ENCODE data around the gene SH2B3. TPM values are rescaled to one million over a fixed set of nuclear protein-coding genes. Genes with fewer than 3 reads are reported as not detected.

Gene SH2B3
- total RNA-seq, 1 donor: 27.8 TPM

GRCh38 chr12:111405149-111405858 lies 419 bp upstream of the SH2B3 start:
- peak overlapping the region; percentile 66 for H3K4me3 ChIP-seq (ENCODE audit: low read depth, low read length)
- peak; percentile 85 for DNase-seq (ENCODE audit: low read depth)
- TF ChIP-seq CTCF (IDR thresholded peaks at IDR 0.05; ENCODE audit: insufficient read depth, low read length): peak; percentile 37

DNA sequence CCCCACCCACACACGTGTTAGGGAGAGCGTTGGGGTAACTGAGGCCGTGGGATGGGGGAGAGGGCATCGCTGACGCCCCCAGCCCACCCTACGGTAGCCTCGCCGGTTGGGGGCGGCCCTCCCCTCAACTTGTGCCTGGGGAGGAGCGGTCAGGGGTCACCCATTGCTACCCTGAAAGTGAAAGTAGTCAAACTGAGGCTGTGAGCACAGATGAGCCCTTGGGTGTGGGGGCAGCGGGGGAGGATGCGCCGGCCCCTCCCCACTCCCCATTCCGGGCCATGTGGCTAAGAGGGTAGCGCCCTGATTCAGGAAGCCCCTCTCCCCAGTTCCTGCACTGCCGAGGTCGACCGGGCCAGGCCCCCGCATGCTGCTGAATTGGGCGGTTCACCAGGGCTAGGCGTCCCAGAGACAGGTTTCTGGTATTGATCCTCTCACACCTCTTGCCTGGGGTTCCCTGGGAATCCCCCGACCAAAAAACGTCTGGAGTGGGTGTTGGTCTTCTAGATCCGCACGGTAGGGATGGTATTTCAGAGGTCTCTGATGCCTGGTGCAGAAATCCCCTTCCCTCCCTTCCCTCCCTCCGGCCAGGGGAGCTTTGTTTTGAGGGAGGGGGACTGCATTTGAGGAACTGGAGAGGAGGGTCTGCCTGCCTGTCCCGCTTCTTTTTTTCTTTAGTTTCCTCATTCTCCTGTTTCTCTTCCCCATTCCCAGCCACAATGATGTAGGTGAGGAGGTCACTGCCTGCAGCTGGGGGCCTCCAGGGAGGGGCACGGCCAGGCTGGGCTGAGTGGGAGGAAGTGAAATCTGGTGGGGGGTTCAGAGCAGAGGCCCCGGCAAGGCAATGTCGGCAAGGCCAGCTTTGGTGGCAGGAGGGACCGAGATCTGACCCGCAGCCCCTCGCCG lies 1.0 kb downstream of the SH2B3 start:
- H3K4me3 ChIP-seq (ENCODE audit: low read depth, low read length): peak overlapping the region; percentile 91
- DNase-seq (ENCODE audit: low read depth): no peak
- no peak for TF ChIP-seq CTCF (IDR thresholded peaks at IDR 0.05; ENCODE audit: insufficient read depth, low read length)

GRCh38 chr12:111407377-111408115 lies 1.8 kb downstream of the SH2B3 start:
- TF ChIP-seq CTCF (IDR thresholded peaks at IDR 0.05; ENCODE audit: insufficient read depth, low read length): no peak
- H3K4me3 ChIP-seq (ENCODE audit: low read depth, low read length): peak overlapping the region; percentile 91
- no peak for DNase-seq (ENCODE audit: low read depth)

DNA sequence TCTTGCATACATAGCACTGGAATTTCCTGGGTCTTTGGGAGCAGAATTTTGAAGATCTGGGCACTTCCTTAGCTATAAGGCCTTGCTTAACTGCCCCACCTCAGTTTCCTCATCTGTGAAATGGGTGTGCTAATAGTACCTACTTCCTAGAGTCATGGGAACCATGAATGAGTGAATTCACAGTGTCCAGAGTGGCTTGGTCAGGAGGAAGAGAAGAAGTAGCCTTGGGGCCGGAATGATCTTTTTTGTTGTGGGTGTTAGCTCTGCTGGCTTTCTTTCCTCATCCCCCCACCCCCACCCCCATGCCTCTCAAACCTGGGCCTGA lies 2.4 kb downstream of the SH2B3 start:
- peak overlapping the region; percentile 91 for H3K4me3 ChIP-seq (ENCODE audit: low read depth, low read length)
- no peak for TF ChIP-seq CTCF (IDR thresholded peaks at IDR 0.05; ENCODE audit: insufficient read depth, low read length)

DNA sequence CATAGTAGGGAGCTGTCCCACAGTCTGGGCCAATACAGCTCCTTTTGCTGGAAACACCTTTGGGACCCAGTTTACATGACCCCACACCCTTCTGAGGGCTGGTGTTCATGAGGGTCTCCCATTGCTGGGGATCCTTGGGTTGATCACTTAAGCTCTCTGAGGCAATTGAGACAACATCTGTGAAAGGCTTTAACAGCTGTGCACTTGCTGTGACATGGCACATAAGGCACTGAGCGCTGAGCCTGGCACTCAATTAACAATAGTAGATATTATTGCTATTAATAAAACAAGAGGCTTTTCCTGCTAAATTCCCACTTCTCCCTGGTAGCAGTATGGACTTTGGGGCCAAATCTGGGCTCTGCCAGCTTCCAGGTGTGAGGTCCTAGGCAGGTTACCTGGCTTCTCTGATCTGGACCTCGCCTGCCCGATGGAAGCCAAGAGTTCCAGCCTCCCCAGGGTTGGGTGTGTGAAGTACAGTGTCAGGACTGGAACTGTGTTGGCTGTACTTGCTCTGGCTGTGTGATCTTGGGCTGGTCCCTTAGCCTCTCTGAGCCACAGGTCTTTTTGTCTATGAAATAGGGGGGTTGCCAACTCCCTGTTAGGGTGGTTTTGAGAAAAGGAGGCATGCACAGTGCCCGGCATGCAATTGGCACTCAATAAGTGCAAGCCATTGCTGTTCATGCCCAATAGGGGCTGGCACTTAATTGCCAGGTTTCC lies 3.1 kb downstream of the SH2B3 start:
- no peak for DNase-seq (ENCODE audit: low read depth)
- no peak for TF ChIP-seq CTCF (IDR thresholded peaks at IDR 0.05; ENCODE audit: insufficient read depth, low read length)
- H3K4me3 ChIP-seq (ENCODE audit: low read depth, low read length): peak overlapping the region; percentile 14

More for the DNA sequence above, 2.4 kb downstream of the SH2B3 start:
- no peak for DNase-seq (ENCODE audit: low read depth)

GRCh38 chr12:111409403-111409779 lies 3.7 kb downstream of the SH2B3 start:
- H3K4me3 ChIP-seq (ENCODE audit: low read depth, low read length): peak overlapping the region; percentile 17

More at GRCh38 chr12:111409403-111409779, 3.7 kb downstream of the SH2B3 start:
- TF ChIP-seq CTCF (IDR thresholded peaks at IDR 0.05; ENCODE audit: insufficient read depth, low read length): no peak
- peak; percentile 34 for DNase-seq (ENCODE audit: low read depth)

All from fibroblast of the aortic adventitia (primary cell).